Sciatic nerve (tissue), 2 donors: ENCODE results near the gene CIAO3. TPM values are rescaled to one million over a fixed set of nuclear protein-coding genes. Genes with fewer than 3 reads are reported as not detected.
"Not testable (repeated sequence)": the region's sequence is repeated elsewhere in the genome, so short reads cannot be mapped to it uniquely, and the experiment has no call there.

Experiments used
- ATAC-seq: fragments of 200-7000 bp; cut with Tn5 transposase; one replicate; pipeline ENCODE4 v1.9.1; 2020; ENCODE audit warnings: mild to moderate bottlenecking, moderate library complexity
- DNase-seq: peaks from one replicate; pipeline ENCODE4 v3.0.0-alpha.2; 2020; ENCODE audit warnings: low spot score
- intact Hi-C: fragments of 100-400 bp; cut with DNase I; formaldehyde crosslinking; loops from one replicate; pipeline ENCODE4 v1.14.2; 2022
- total RNA-seq: library from RNA; stranded (reverse); fragmentation: NEBNext Ultra II Directional; extraction: Animal tissue kit (Norgen Biotek cat#: 25700); gene quantifications from one replicate; pipeline ENCODE4 v1.2.1, GENCODE V29; 2021
- donor health status: DM: no; HTN: no; CAD: no.
- donor health status: DM: no; HTN: no; CAD: no.

CIAO3 gene
- total RNA-seq, 1 donor from 2014 or later, result 26.9 TPM

DNA sequence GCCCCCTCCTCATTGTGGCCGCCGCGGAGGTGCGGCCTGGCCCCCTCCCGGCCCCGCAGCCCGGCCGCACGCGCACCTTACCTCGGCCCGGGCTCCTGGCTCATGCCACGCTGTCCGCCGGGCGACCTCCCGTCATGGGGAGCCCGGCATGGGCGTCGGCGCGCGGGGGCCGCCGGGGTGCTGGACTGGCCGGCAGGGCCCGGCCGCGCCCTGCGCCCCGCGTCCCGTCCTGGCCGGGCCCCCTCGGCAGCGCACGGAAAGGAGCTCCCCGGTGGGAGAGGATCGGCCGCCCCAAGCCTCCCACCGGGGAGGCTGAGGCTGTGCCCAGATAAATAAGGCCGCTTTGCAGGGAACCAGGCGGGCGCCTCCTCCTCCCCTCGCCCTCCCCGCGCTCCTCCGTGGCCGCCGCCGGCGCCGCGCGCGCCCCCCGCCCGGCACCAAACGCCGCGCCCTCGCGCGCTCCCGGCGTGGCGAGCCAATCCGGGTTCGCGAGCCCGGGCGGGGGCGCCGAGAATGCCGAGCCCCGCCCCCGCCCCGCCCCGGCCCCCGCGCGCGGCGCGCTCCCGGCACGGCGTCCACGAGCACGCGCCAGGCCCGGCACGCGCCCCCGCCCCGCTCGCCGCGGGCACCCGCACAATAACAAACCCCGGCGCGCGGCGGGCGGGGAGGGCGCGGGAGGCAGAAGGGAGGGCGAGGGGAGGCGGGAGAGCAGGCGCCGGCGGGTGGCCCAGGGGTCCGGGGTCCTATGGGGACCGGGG, 35.2 kb downstream of the CIAO3 start, which contains the start of gene FBXL16:
FBXL16 (minus strand) TSS at position 371 of the 758 bp plus-strand sequence. CDS start 8,396 bp downstream, outside the sequence.
- intact Hi-C loops, result loop anchor here (5.0 kb wide), 1 partner anchor 42 kb away; no protein-coding TSS in a partner anchor
- no peak for DNase-seq
- ATAC-seq, result no peak

DNA sequence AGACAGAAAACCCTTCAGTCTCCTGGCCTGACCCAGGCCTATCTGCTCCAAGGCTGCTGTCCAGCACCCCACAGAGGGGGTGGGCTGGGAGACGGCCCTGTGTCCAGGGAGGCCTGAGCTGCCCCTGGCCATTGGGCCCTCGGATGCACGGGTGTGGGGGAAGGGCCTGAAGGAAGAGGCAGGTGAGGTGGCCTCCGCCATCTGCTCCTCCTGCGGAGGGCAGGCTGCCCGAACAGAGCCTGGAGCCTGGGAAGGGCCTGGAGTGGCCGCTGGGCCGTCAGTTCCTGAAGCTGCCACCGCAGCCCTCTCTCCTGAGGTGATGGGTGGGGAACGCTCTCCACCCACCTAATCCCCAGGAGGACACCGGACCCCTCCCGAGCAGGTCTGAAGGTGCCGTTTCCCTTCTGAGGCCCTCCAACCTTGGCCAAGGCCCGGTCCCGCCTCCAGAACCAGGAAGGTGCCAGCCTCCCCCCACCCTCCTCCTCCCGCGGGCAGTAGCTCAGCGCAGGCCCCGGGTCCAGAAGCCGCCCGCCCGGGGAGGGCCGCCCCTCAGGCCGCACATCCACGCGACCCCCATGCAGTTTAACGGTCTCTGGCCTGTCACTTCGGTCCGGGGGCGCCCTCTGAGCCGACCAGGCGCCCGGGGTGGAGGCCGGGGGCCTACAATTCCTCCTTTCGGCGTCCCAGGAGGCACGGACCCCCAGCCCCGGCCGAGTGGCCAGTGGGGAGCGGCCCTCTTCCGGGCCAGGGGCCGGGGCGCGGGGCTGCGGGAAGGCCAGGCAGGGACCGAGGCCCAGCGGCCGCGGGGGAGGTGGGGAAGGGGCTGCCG, 36.0 kb downstream of the CIAO3 start:
- DNase-seq (no peak), ATAC-seq (no peak)
- intact Hi-C loops, result loop anchor here (5.0 kb wide), 1 partner anchor 43 kb away; no protein-coding TSS in a partner anchor

DNA sequence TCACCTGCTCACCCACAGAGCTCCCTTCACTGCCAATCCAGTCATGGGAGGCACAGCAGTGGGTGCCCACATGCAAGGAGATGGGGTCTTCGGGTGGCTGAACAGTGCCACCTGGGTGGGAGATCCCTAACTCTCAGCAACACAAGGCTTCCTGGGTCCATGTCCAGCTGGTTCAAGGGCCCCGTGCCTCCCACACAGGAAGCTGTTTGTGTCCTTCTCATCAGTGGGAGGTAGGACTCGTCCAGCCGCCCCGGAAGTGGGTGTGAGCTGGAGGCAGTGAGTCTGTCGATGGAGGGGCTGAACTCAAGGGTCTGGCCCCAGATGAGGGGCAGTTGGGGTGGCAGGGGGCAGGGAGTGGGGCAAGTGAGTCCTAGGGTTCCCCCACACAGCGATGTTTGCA, 36.8 kb downstream of the CIAO3 start:
- ATAC-seq (no peak), DNase-seq (no peak)
- intact Hi-C loops, result no loop called here

DNA sequence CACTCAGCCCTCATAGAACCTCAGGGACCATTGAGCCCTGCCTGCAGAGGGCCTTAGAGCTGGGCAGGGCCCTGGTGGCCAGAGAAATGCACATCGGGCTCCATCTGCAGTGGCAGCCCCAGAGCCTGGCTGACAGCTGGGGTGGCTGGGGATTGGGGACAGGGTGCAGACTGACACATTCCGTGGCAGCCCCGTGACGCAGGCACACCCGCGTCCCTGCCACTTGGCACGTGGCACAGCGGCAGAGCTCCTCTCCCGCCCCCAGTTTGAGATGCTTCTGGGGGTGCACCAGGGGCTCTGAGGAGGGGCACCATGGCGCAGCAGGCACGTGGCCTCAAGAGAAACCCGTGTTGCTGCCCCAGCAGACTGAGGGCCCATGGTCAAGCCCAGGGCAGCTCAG, 37.4 kb downstream of the CIAO3 start:
- DNase-seq, result no peak
- intact Hi-C loops, result no loop called here
- no peak for ATAC-seq

DNA sequence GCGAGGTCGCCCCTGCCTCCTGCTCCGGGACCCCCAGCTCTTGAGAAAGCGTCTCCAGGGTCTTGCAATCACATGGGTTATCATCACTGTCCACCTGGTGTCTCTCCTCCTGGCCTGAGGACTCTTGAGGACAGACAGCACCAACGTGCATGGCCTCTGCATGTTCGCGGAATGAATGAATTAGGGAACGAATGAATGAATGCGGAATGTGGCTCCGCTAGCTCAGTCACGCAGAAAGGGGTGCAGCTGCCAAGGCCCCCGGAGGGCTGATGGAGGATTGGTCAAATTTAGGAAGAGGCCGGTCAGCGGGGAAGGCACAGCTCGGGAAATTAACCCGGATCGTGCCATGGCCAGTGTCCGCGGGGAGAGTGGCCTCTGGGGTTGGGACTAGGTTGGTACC, 38.5 kb downstream of the CIAO3 start:
- DNase-seq, result no peak
- intact Hi-C loops, result no loop called here
- ATAC-seq, result no peak

DNA sequence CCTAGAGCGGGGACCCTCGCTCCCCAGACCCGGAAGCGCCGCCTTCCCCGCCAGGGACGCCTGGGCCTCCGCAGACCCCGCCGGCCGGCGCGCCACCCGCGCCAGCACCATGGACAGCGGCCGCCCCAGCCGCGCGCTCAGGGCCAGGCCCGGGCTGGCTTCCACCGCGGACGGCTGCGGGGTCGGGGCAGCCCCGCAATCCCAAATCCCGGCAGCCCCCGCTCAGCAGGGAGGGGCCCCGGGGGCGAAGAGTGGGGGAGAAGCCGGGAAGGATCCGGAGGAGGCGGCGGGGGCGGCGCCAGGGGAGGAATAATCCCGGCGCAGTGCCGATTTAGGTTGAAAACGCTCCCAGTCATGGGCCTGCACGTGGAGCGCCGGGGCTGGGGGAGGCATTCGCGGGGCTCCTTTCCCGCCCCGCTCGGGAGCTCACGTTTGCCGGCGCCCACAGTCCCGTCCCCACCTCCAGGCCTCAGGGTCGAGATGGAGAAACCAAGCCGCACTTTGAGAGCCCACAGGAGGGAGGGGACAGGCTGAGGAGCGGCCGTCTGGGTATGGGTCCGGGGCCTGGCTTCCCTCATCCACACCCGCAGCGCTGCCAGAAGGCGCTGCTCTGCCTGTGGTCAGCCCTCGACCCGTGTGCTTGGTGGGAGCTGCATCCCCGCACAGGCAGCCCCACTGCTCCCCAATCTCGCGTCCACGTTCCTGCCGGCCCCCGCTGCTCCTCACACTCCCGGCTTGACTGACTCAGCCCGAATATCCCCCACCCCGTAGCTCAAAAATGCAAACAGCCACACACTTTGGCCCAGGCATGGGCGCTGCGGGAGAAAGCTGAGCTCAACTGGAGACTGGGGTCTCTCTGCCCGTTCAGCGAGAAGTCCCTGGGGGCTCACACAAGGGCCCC, 39.9 kb downstream of the CIAO3 start:
- DNase-seq, result no peak
- no peak for ATAC-seq
- intact Hi-C loops, result no loop called here

DNA sequence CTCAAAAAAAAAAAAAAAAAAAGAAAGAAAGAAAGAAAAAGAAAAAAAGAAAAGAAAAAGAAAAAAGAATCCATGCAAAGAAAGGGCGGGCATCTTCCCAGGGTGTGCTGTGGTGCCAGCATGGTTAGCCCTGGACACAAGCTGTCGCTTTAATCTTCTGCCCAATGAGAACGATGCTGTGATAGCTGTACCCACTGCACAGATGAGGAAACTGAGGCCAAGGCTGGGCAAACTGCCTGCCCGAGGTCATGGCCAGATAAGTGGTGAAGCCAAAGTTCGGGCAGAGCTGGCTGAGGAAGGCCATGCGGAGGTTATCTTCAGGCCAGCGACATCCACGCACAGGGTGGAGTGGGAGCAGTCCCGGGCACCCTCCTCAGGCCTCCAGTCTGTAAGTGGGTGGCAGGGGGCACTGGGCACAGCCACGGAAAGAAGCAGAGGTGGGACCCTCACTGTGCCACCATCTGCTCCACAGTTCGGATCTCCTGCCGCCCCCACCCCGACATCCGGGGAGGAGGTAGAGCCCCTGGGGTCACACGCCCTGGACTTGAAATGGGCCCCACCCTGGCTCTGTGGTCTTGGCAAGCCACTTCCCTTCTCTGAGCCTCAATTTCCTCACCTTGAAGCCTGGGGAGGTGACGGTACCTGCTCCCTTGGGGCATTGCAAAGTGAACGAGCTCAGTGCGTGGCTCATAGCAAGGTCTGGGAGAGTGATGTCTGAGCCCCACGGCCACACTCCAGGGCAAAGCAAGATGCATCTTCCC, 41.7 kb downstream of the CIAO3 start:
- ATAC-seq (no peak), DNase-seq (no peak)
- intact Hi-C loops, result no loop called here

DNA sequence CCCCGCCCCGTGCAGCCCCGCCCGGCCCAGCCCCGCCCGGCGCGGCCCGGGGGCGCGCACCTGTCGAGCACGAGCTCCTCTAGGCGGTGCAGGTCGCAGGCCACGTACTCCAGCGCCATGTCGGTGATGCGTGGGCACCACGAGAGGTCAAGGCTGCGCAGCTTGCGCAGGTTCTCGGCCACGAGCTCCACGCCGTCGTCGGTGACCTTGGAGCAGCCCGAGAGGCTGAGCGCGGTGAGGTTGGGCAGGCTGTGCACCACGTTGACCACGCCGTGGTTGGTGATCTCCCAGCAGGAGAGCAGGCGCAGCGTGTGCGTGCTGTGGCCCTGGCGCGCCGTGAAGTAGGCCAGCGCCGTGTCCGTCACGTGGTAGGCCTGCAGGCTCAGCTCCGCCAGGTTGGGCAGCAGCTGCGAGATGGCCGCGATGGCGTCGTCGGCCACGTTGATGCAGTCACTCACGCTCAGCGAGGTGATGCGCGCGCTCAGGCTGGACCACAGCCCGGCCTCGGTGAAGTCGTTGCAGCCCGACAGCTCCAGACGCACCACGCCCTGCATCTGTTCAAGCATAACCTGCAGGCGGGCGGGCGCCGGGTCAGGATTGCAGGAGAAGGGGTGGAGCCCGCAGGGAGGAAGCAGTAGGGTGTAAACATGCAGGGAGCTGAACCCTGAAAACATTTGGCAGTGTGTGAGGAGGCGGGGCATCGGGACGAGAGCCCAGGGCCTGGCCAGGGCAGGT, 45.3 kb downstream of the CIAO3 start:
- ATAC-seq (no peak), DNase-seq (no peak)
- intact Hi-C loops, result no loop called here

DNA sequence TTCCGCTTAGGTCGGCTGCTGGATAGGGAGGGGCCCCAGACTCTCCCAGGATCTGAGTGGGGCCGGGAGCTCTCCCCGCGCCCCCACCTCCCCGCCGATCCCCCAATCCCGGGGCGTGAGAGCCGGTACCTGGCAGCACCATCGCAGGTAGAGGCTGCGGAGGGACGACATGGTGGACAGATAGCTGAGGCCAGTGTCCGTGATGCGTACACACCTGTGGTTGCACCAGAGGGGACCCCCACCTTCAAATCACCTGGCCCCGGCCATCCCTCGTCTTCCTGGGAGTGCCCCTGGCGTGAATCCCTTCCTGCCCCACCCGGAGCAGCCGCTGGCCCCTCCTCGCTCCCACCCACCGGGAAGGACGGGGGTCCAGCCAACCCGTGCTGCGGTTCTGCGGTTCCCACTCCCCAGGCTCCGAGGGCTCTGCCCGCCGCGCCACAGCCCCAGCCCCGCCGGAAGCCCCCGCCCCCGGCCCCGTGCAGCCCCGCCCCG, 45.9 kb downstream of the CIAO3 start:
- intact Hi-C loops, result no loop called here
- DNase-seq (no peak), ATAC-seq (no peak)

DNA sequence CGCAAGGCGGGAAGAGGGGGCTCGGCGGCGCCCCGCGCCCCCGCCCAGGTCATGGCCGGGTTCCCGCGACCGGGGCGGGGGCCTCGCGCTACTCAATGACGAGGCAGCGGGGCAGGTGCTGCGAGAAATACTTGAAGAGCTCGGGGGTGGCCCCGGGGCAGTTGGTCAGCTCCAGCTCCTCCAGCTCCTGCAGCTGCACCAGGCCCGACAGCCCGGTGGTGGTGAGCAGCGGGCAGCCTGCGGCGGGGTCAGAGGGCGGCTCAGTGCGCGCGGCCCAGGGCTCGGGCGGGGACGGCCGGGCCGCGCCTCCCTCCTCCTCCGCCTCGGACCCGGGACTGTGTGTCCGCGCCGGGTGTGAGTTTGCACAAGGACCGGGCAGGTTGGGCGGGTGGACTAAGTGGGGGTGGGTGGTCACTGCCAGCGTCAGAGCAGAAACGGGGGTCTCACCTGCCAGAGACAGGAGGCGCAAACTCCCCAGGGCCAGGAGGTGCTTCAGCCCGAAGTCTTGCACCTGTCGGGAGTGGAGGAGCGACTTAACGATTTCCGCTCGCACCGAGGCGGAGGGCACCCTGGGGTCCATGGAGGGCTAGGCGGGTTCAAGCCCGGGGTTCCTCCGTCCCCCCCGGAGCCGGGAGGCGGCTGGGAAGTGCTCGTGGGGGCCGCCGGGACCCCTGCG, 46.5 kb downstream of the CIAO3 start:
- ATAC-seq (no peak), DNase-seq (no peak)
- intact Hi-C loops, result no loop called here

DNA sequence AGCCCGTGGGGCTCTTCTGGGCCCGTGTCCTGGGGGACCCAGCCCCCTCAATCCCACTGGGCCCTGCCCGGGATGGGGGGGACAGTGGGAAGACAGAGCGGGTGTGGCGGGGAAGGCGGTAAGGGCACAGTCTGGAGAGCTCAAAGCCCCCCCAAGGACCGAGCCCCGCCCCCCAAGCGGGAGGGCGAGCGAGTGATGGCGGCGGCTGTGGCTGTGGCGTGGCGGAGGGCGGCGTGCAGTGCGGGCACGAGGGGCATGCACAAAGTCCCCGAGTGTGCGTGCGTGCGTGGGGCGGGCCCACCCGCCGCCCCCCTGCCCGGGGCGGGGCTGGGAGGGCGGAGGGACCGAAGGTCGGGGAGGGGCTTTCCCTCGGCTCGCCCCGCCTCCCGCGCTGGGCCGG, 47.0 kb downstream of the CIAO3 start:
- ATAC-seq, result no peak
- intact Hi-C loops, result no loop called here
- no peak for DNase-seq

DNA sequence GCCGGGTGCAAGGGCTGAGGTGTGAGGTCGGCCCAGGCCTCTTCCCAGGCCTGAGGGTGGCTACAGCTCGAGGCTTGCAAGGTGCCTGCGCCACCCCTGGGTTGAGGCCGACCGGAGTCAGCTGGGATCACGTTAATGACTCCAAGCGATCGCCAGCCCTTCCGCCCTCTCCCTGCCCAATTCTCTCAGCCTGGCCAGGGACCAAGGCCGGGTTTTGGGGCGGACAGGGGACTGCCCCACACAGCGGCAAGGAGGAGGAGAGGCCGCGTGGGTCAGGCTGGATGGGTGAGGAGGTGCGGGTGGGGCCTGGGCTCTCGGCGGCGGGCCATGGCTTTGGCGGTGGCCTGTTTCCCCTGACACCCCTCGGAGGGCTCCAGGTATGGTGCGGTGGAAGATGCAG, 47.4 kb downstream of the CIAO3 start:
- intact Hi-C loops, result no loop called here
- DNase-seq (no peak), ATAC-seq (no peak)

DNA sequence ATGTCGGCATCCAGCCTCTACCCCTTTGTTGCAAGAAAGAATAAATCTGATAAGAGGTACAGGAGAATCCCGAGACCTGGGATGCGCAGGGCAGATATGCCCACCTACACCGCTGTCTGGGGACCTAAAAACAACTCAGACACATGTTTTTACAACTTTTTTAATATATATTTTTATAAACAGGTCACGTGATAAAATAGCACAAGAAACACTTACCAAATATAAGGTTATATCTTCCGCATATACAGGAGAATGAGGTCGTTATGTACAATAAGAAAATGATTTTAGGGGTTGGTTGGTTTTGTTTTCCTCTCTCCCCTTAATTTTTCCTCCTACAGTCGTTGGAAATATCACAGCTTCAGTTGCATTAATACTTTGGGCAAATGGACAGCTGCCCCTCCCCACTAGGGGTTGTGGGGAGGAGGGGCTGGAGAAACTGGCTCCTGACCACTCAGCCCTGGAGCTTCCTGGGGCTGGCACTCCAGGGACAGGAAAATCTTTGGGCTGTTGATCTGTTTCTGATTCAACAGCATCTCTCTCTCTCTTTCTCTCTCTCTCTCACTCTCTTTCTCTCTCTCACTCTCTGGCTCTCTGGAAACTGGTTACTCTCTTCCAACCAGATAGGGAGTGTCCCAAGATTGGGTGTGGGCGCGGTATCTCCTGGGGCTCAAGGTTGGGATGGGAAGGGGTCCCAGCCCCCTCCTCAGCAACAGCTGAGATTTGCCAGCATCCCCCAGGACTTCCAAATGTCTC, 48.3 kb downstream of the CIAO3 start:
- intact Hi-C loops, result no loop called here
- DNase-seq (no peak), ATAC-seq (no peak)

DNA sequence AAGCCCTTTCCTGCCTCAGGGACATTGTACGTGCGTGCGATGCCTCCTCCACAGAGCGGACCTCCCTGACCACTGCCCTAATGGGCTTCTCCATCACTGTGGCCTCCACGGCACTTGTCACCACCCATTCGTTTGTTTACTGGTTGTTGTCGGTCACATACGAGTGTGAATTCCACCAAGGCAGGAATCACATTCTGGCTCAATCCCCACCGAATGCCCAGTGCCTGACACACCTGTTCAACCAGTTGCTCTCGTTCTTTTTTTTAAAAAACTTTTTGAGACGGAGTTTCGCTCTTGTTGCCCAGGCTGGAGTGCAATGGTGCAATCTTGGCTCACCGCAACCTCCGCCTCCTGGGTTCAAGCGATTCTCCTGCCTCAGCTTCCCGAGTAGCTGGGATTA, 49.6 kb downstream of the CIAO3 start:
- DNase-seq, ATAC-seq, intact Hi-C loops: not testable (repeated sequence)

DNA sequence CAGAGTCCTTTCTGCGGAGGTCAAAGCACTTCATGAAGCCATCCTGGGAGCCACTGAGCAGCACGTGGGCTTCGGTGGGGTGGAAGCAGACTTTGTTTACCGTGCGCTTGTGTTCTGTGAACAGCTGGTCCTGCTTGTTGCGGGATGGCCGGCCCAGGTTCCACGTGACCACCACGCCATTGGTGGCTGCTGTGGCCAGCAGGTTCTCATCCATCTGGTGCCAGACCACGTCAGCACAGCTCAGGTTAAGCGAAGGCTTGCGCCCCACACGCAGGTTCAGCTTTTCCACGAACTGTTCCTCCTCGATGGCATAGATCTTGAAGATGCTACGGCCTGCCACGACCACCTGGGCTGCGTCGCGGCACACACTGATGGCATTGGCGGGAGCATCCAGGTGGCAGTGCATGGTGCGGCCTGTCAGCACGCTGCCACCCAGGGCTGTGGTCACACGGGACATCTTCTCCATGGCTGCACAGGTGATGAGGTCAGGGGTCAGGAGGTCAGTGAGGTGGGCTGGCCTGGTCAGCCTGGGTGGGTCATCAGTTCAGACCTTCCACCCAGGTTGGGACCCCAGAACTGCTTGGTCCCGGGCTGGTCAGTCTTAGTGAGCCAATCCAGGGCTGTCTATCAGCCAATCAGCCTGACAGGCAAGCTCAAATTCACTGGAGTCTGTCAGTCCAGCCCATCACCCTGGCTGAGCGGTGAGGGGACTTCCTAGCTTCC, 51.5 kb downstream of the CIAO3 start:
- DNase-seq (no peak), ATAC-seq (no peak)
- intact Hi-C loops, result no loop called here

DNA sequence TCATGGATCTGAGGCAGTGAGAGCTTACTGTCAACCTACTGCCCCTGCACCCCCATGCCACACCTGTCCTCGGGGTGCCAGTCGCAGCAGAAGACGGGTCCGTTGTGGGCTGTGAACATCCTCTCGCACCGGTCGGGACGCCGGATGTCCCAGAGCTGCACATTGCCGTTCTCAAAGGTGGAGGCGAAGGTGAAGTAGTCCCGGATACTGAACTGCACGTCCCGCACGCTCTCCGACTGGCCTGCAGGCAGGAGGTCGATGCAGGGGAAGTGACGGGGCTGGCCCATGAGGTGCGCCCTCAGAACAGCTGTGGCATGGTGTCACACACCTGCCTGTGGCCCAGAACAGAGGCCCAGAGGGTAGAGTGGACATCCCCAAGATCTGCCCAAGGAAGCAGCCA, 53.3 kb downstream of the CIAO3 start:
- DNase-seq, result no peak
- ATAC-seq, result no peak
- intact Hi-C loops, result no loop called here
